Natural killer cell (primary cell): Measurements from ENCODE around the gene GADL1. TPM values are rescaled to one million over a fixed set of nuclear protein-coding genes. Genes with fewer than 3 reads are reported as not detected.

Experiments used
- ATAC-seq, 3 donors: fragments of 150-1000 bp in 2 of 3; fragments of 200-7000 bp in 1 of 3; cut with Tn5 transposase; 1 replicate in 1 of 3; 2 replicates in 2 of 3; pipeline ENCODE4 v1.10.0; 2021; ENCODE audit warnings: mild to moderate bottlenecking in 2 of 3, moderate library complexity in 2 of 3
- DNase-seq, 2 donors: peaks; one replicate each; pipeline versions ENCODE4 v3.0.0 to v3.0.0-alpha.2; 2013 to 2021; ENCODE audit warnings: mixed read lengths in 1 of 2
- H3K27ac ChIP-seq: one replicate; pipeline ENCODE4 v1.5.1; 2013; ENCODE audit warnings: mild to moderate bottlenecking, low read length
- H3K27me3 ChIP-seq: one replicate; pipeline ENCODE4 v1.6.1; 2013; ENCODE audit warnings: low read length; ENCODE audit not compliant: control insufficient read depth, insufficient read depth
- H3K36me3 ChIP-seq: one replicate; pipeline ENCODE4 v1.6.1; 2013; ENCODE audit warnings: low read length; ENCODE audit not compliant: control insufficient read depth, insufficient read depth
- H3K4me1 ChIP-seq: one replicate; pipeline ENCODE4 v1.6.1; 2013; ENCODE audit warnings: low read length; ENCODE audit not compliant: control insufficient read depth, insufficient read depth
- H3K4me3 ChIP-seq: one replicate; pipeline ENCODE4 v1.5.1; 2013; ENCODE audit warnings: low read length
- H3K9me3 ChIP-seq: one replicate; pipeline ENCODE4 v1.6.1; 2013; ENCODE audit warnings: low read length; ENCODE audit not compliant: control insufficient read depth, insufficient read depth
- H3K27ac Mint-ChIP-seq, 2 donors: one replicate each; pipeline ENCODE4 v1.8.0; 2022; ENCODE audit warnings: mild to moderate bottlenecking in 2 of 2, mixed read lengths in 2 of 2, moderate library complexity in 1 of 2
- H3K27me3 Mint-ChIP-seq, 2 donors: one replicate each; pipeline ENCODE4 v1.8.0; 2022; ENCODE audit warnings: low read depth in 2 of 2, mixed read lengths in 2 of 2
- H3K36me3 Mint-ChIP-seq: one replicate; pipeline ENCODE4 v1.8.0; 2022; ENCODE audit warnings: mixed read lengths
- H3K4me1 Mint-ChIP-seq, 2 donors: one replicate each; pipeline ENCODE4 v1.8.0; 2022; ENCODE audit warnings: mixed read lengths in 2 of 2
- H3K4me3 Mint-ChIP-seq: one replicate; pipeline ENCODE4 v1.8.0; 2022; ENCODE audit warnings: mild to moderate bottlenecking, moderate library complexity, mixed read lengths
- H3K9me3 Mint-ChIP-seq, 2 donors: one replicate each; pipeline ENCODE4 v1.8.0; 2022; ENCODE audit warnings: mixed read lengths in 2 of 2
- CTCF ChIP-seq: fragments of 200-600 bp; IDR thresholded peaks from one replicate; pipeline ENCODE4 v1.8.0; 2022; ENCODE audit warnings: antibody characterized with exemption
- WGBS: methylation state at CpG from one replicate; pipeline ENCODE4 v1.1.7; 2013; ENCODE audit warnings: missing lambda C conversion rate; ENCODE audit not compliant: insufficient coverage; 5-methylcytosine and 5-hydroxymethylcytosine counted together
- intact Hi-C: fragments of 100-400 bp; cut with micrococcal nuclease; formaldehyde crosslinking; loops from one replicate; pipeline ENCODE4 v1.14.2; 2022
- total RNA-seq, 4 donors: library from RNA; stranded (reverse); fragments of 120-200 nt in 1 of 4; gene quantifications; one replicate each; pipeline versions ENCODE4 v1.2.3 to v1.2.4, GENCODE V29; 2013 to 2022

Gene GADL1
- total RNA-seq, 3 donors from 2014 or later (not counting 1 experiment from before 2014, with no cell fraction given), result not detected

- Histone ChIP-seq H3K27me3 (no peaks in the 10 kb centered on the region), H3K27ac (no peak overlapping the region), H3K4me1 (peaks cover 7% of the 10 kb centered on the region), H3K36me3 (no peaks in the 10 kb centered on the region), H3K9me3 (no peaks in the 10 kb centered on the region), H3K4me3 (no peak overlapping the region)
- DNase-seq (no peak), ATAC-seq (no peak)
- Mint-ChIP-seq H3K9me3 (no peaks in the 10 kb centered on the region), H3K36me3 (no peaks in the 10 kb centered on the region), H3K27me3 (no peaks in the 10 kb centered on the region), H3K27ac (no peak overlapping the region), H3K4me1 (peaks cover 30 to 42% of the 10 kb centered on the region in 2 donors), H3K4me3 (no peak overlapping the region)
- intact Hi-C loops, result no loop called here
- no peak for TF ChIP-seq CTCF
- 100% methylated on average over 1 of the region's 2 CpGs for WGBS
These were observed 120.4 kb downstream of the GADL1 start for GRCh38 chr3:30774062-30774461.

- no peaks in the 10 kb centered on the region for H3K9me3 Mint-ChIP-seq
- TF ChIP-seq CTCF, result no peak
- H3K27me3 Mint-ChIP-seq, result peaks cover 0 to 3% of the 10 kb centered on the region in 2 donors
- no peak overlapping the region for H3K27ac Mint-ChIP-seq
- 86% methylated on average over 3 of the region's 3 CpGs for WGBS
- Histone ChIP-seq H3K27me3 (no peaks in the 10 kb centered on the region), H3K4me1 (no peaks in the 10 kb centered on the region), H3K36me3 (no peaks in the 10 kb centered on the region), H3K9me3 (no peaks in the 10 kb centered on the region), H3K27ac (no peak overlapping the region), H3K4me3 (no peak overlapping the region)
- H3K36me3 Mint-ChIP-seq, result no peaks in the 10 kb centered on the region
- ATAC-seq (no peak), DNase-seq (no peak)
- H3K4me1 Mint-ChIP-seq, result peaks cover 18 to 22% of the 10 kb centered on the region in 2 donors
- intact Hi-C loops, result no loop called here
- H3K4me3 Mint-ChIP-seq, result no peak overlapping the region
These were observed 124.1 kb downstream of the GADL1 start for GRCh38 chr3:30770387-30770786.

DNA sequence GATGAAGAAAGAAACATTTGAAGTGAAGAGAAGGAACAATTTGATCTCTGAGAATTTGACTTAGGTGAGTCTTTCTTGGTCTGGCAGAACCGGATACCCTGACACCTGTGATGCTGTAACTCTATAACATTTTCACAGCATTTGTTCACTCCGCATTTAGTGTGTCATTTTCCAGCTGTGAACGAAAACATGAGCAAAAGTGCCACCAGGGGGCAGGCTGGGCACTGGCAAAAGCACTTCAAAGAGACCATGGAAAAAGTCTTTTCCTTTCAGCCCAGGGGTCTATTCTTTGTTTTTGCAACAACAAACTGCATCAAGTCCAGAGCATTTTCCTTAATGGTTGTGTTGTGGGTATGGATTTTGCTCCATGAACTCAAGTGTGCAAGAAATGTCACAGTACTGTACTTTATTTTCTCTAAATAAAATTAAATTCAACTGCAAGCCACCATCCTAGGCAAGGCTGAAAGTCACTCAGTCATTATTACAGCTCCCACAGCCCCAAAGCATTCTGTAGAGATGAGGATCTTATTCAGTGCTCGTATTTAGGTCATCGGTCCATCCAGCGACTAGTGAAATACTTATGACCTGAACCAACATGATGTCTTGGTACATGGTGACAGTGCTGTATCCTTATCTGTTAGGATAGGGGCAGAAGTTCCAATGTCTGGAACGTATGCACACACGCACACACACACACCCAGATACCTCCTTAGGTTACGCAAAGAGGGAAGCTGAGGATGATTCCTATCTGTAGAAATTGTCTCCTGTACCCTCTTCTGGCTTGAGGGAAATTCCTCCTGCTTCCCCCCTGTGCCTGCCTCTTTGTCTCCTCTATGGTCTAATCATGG is 125.5 kb downstream of the GADL1 start:
- Mint-ChIP-seq H3K4me3 (peak overlapping the region; percentile 19), H3K36me3 (no peaks in the 10 kb centered on the region), H3K27me3 (peaks cover 0 to 3% of the 10 kb centered on the region in 2 donors), H3K4me1 (peaks cover 13 to 16% of the 10 kb centered on the region in 2 donors), H3K27ac (no peak overlapping the region), H3K9me3 (no peaks in the 10 kb centered on the region)
- DNase-seq (peak; percentile 55 to 78), ATAC-seq (peak in 2 of 3 donors; percentile 55 to 59)
- Histone ChIP-seq H3K27me3 (no peaks in the 10 kb centered on the region), H3K4me1 (no peaks in the 10 kb centered on the region), H3K4me3 (no peak overlapping the region), H3K36me3 (no peaks in the 10 kb centered on the region), H3K27ac (no peak overlapping the region), H3K9me3 (no peaks in the 10 kb centered on the region)
- peak; percentile 76 for TF ChIP-seq CTCF
- intact Hi-C loops, result loop anchor here (1.0 to 10.0 kb wide), 4 partner anchors 363 to 1378 kb away; no protein-coding TSS in a partner anchor
- WGBS, result 66% methylated on average over 9 of the region's 9 CpGs
